22Rv1 (cell line): ENCODE data around the gene TBX2.

Experiments
- CTCF ChIP-seq: fragments of 450-650 bp; IDR thresholded peaks from 2 replicates; pipeline ENCODE4 v1.5.1; 2017; ENCODE audit warnings: mild to moderate bottlenecking
- ZFX ChIP-seq: fragments of 450-650 bp; IDR thresholded peaks from 2 replicates; pipeline ENCODE4 v1.6.1; 2017; ENCODE audit warnings: antibody characterized with exemption, borderline replicate concordance

GRCh38 chr17:61422869-61423268, 23.2 kb downstream of the TBX2 start:
- no peak for TF ChIP-seq CTCF
- TF ChIP-seq ZFX: no peak
